Rectal smooth muscle tissue (tissue), 1 donor: Measurements from ENCODE around the gene TGFBRAP1.
"Not testable (repeated sequence)": the region's sequence is repeated elsewhere in the genome, so short reads cannot be mapped to it uniquely, and the experiment has no call there.

Experiments used
- H3K27ac ChIP-seq: one replicate; pipeline ENCODE4 v1.7.0; 2013; ENCODE audit warnings: low read depth, low read length, inconsistent platforms
- H3K27me3 ChIP-seq: one replicate; pipeline ENCODE4 v1.7.0; 2013; ENCODE audit warnings: low read length; ENCODE audit not compliant: control insufficient read depth, insufficient read depth
- H3K36me3 ChIP-seq: one replicate; pipeline ENCODE4 v1.7.0; 2013; ENCODE audit warnings: low read length; ENCODE audit not compliant: control insufficient read depth, insufficient read depth
- H3K4me1 ChIP-seq: one replicate; pipeline ENCODE4 v1.7.0; 2013; ENCODE audit warnings: low read length; ENCODE audit not compliant: control insufficient read depth, insufficient read depth
- H3K4me3 ChIP-seq: one replicate; pipeline ENCODE4 v1.7.0; 2013; ENCODE audit warnings: low read length
- H3K9ac ChIP-seq: one replicate; pipeline ENCODE4 v1.7.0; 2013; ENCODE audit warnings: low read length

TGFBRAP1 gene

DNA sequence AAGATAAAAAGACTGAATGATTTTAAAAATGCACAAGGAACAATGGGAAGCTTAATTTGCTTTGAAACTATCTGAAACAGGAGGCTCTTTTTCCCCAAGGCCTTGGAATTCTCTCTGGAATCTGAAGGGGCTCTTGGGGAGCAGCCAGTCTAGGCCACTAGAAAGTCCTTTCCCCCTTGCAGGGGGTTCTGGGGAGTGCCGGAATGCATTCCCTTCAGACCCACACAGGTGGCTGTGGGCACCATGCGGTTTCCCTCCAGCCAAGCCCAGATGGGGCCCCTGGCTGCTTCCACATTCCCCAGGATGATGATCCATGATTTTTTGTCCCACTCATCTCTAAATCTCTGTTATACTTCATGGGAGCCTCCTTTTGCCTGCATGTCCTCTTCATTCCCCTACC is 77.3 kb downstream of the TGFBRAP1 start:
- no peaks in the 10 kb centered on the region for H3K36me3 ChIP-seq
- no peaks in the 10 kb centered on the region for H3K4me1 ChIP-seq
- no peak overlapping the region for H3K9ac ChIP-seq
- H3K4me3 ChIP-seq: no peak overlapping the region
- no peak overlapping the region for H3K27ac ChIP-seq
- H3K27me3 ChIP-seq: no peaks in the 10 kb centered on the region

DNA sequence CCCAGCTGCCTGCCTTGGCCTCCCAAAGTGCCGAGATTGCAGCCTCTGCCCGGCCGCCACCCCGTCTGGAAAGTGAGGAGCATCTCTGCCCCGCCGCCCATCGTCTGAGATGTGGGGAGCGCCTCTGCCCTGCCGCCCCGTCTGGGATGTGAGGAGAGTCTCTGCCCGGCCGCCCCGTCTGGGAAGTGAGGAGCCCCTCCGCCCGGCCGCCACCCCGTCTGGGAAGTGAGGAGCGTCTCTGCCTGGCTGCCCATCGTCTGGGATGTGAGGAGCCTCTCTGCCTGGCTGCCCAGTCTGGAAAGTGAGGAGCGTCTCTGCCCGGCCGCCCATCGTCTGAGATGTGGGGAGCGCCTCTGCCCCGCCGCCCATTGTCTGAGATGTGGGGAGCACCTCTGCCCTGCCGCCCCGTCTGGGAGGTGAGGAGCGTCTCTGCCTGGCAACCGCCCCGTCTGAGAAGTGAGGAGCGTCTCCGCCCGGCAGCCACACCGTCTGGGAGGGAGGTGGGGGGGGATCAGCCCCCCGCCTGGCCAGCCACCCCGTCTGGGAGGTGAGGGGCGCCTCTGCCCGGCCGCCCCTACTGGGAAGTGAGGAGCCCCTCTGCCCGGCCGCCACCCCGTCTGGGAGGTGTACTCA is 78.4 kb downstream of the TGFBRAP1 start:
- H3K4me1 ChIP-seq, H3K27me3 ChIP-seq: not testable (repeated sequence)

DNA sequence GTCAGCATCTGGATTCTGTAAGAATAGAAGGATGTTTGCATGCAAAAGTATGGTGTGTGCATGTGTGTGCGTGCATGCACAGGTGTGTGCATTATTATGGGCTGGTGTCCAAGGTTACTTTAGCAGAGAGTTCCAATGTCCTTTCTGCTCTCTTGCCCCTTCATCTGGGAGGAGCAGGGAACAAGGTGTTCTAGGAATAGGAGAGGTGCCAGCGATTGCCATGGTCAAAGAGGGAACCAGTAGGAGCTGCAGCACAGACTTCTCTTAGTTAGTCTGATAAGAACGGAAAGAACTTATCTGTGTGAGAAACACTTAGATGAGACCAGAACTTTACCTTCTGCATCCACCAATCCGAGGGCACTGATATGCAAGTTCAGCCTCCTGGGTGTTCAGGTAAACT is 79.6 kb downstream of the TGFBRAP1 start:
- no peak overlapping the region for H3K9ac ChIP-seq
- no peaks in the 10 kb centered on the region for H3K27me3 ChIP-seq
- H3K4me1 ChIP-seq: no peaks in the 10 kb centered on the region
- no peak overlapping the region for H3K27ac ChIP-seq
- H3K4me3 ChIP-seq: no peak overlapping the region
- H3K36me3 ChIP-seq: no peaks in the 10 kb centered on the region

More for the DNA sequence above, 78.4 kb downstream of the TGFBRAP1 start:
- H3K9ac ChIP-seq, H3K27ac ChIP-seq, H3K36me3 ChIP-seq, H3K4me3 ChIP-seq: not testable (repeated sequence)

- H3K27me3 ChIP-seq: no peaks in the 10 kb centered on the region
- H3K4me3 ChIP-seq: no peak overlapping the region
- no peaks in the 10 kb centered on the region for H3K4me1 ChIP-seq
- no peak overlapping the region for H3K27ac ChIP-seq
- no peaks in the 10 kb centered on the region for H3K36me3 ChIP-seq
- no peak overlapping the region for H3K9ac ChIP-seq
Observed at GRCh38 chr2:105249181-105249580, 80.4 kb downstream of the TGFBRAP1 start.

DNA sequence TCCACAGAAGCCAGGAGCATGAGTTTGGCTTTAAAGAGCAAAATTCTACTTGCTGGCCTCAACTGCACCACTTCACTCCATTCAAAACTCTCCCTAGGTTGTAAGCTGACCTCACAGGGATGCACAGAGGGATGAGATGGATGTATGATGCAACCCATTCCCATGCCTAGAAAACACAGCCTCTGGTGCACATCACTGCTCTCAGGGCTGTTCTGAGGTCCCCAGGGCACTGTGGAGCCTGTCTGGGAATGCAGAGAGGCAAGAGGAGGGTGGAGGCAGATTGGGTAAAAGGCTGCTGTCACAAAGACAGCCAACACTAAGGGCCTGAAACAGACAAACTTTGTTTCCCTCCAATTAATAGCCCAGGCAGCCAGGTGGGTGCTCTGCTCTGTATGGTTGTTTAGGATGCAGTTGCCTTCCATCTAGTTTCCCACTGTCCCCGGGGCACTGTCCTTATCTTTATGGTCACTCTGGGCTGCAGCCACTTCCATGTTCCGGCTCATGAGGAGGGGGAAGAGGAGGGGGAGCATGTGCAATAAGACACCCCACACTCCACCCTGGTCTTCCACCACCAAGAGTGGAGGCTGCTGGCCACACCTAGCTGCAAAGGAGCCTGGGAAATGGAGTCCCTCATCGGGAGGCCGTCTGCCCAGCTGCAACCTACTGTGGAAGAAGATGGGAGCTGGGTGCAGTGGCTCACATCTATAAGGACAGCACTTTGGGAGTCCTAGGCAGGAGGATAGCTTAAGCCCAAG is 81.0 kb downstream of the TGFBRAP1 start:
- no peak overlapping the region for H3K27ac ChIP-seq

DNA sequence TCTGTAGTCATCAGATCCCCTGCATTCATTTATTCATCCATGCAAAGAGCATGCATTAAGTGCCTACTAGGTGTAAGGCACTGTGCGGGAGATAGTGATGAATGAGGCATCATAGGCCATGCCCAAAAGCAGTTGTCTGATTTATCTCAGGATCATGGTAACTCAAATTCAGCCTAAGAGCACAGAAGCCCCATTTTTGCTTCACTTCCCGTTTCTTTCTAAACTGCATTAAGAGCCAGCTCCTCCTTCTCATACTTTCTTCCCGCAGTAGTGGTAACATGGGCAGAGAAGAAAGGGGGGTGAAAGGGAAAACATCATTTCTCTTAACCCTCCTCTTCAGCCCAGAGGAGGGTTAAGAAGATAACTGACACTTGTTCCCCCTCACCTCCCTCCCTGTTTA is 85.1 kb downstream of the TGFBRAP1 start:
- H3K36me3 ChIP-seq: no peaks in the 10 kb centered on the region
- H3K27me3 ChIP-seq: no peaks in the 10 kb centered on the region
- H3K4me1 ChIP-seq: no peaks in the 10 kb centered on the region
- H3K4me3 ChIP-seq: no peak overlapping the region
- no peak overlapping the region for H3K9ac ChIP-seq
- H3K27ac ChIP-seq: no peak overlapping the region

More for the DNA sequence above, 81.0 kb downstream of the TGFBRAP1 start:
- Histone ChIP-seq H3K4me1 (no peaks in the 10 kb centered on the region), H3K4me3 (no peak overlapping the region), H3K9ac (no peak overlapping the region), H3K36me3 (no peaks in the 10 kb centered on the region), H3K27me3 (no peaks in the 10 kb centered on the region)

DNA sequence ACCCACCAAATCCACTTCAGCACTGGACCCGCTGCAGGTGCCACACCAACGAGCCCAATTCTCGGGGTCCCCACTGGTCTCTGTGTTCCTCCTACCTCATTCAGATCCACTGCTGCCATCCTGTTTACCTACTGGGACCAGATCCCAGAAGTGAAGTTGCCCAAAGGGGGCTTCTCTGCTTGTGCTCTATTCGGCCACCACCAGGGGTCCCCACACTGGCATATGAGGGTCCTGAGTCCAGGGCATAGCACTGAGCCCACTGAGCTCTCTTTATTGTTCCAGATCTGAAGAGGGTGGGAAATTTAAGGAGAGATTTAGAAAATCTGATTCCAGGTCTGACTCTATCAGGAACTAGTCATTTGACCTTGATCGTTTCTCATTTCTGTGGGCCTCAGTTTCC is 85.6 kb downstream of the TGFBRAP1 start:
- Histone ChIP-seq H3K36me3 (no peaks in the 10 kb centered on the region), H3K4me1 (no peaks in the 10 kb centered on the region), H3K9ac (no peak overlapping the region), H3K27me3 (no peaks in the 10 kb centered on the region), H3K4me3 (no peak overlapping the region), H3K27ac (no peak overlapping the region)

DNA sequence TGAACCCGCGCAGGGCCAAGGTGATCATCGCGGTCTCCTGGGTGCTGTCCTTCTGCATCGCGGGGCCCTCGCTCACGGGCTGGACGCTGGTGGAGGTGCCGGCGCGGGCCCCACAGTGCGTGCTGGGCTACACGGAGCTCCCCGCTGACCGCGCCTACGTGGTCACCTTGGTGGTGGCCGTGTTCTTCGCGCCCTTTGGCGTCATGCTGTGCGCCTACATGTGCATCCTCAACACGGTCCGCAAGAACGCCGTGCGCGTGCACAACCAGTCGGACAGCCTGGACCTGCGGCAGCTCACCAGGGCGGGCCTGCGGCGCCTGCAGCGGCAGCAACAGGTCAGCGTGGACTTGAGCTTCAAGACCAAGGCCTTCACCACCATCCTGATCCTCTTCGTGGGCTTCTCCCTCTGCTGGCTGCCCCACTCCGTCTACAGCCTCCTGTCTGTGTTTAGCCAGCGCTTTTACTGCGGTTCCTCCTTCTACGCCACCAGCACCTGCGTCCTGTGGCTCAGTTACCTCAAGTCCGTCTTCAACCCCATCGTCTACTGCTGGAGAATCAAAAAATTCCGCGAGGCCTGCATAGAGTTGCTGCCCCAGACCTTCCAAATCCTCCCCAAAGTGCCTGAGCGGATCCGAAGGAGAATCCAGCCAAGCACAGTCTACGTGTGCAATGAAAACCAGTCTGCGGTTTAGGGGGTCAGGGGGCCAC is 87.1 kb downstream of the TGFBRAP1 start:
- H3K9ac ChIP-seq: no peak overlapping the region
- H3K36me3 ChIP-seq: no peaks in the 10 kb centered on the region
- H3K4me1 ChIP-seq: no peaks in the 10 kb centered on the region
- no peak overlapping the region for H3K27ac ChIP-seq
- H3K4me3 ChIP-seq: no peak overlapping the region
- H3K27me3 ChIP-seq: no peaks in the 10 kb centered on the region

DNA sequence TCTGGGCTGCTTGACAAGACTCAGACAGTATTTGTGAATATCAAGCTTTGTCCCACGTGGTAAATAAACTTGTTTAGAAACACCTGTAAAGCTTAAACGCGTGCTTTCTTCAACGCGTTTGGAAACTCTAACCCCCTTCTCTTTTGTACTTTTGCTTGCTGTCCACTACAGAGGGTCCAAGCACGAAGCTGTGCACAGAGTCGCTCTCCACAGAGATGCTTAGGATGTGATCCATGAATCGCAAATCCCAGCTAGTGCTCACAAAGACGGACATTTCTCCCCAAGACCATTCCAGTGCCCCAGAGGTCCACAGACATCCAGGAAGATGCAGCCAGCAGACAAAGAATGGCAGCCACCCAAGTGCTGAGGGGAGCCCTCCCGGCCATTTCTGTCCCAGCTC is 88.1 kb downstream of the TGFBRAP1 start, which contains the start of gene GPR45:
Gene GPR45, plus strand, starts transcription at position 301 of the 400 bp plus-strand sequence. CDS start 116 bp downstream, outside the sequence.
- no peaks in the 10 kb centered on the region for H3K27me3 ChIP-seq
- H3K4me1 ChIP-seq: no peaks in the 10 kb centered on the region
- H3K27ac ChIP-seq: no peak within 1 kb of the TSS
- H3K4me3 ChIP-seq: no peak within 1 kb of the TSS
- H3K9ac ChIP-seq: no peak within 1 kb of the TSS
- H3K36me3 ChIP-seq: no peaks in the 10 kb centered on the region

DNA sequence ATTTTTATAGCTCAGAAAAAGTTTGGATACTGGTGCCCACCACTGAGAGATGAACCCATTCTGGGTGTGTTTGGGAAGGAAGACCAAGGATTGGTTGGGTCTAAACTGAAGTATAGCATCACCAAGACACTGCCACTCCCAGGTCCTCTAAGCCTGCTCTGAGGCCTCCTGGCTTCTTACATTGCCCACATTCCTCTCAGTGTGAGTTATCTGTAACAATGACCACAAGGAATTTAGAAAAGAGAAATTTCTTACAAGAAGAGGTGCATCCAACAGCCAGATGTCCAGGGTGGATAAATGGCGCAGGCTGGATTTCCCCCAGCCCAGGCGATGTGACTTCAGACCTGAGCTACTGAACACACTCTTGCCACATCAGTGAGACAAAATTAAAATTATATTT is 89.6 kb downstream of the TGFBRAP1 start:
- Histone ChIP-seq H3K4me1 (no peaks in the 10 kb centered on the region), H3K36me3 (no peaks in the 10 kb centered on the region), H3K9ac (no peak overlapping the region), H3K27me3 (no peaks in the 10 kb centered on the region), H3K27ac (no peak overlapping the region), H3K4me3 (no peak overlapping the region)

GRCh38 chr2:105238664-105239240 is 90.8 kb downstream of the TGFBRAP1 start:
- H3K27me3 ChIP-seq: no peaks in the 10 kb centered on the region
- no peaks in the 10 kb centered on the region for H3K36me3 ChIP-seq
- no peak overlapping the region for H3K27ac ChIP-seq
- no peak overlapping the region for H3K9ac ChIP-seq
- H3K4me3 ChIP-seq: no peak overlapping the region
- no peaks in the 10 kb centered on the region for H3K4me1 ChIP-seq

DNA sequence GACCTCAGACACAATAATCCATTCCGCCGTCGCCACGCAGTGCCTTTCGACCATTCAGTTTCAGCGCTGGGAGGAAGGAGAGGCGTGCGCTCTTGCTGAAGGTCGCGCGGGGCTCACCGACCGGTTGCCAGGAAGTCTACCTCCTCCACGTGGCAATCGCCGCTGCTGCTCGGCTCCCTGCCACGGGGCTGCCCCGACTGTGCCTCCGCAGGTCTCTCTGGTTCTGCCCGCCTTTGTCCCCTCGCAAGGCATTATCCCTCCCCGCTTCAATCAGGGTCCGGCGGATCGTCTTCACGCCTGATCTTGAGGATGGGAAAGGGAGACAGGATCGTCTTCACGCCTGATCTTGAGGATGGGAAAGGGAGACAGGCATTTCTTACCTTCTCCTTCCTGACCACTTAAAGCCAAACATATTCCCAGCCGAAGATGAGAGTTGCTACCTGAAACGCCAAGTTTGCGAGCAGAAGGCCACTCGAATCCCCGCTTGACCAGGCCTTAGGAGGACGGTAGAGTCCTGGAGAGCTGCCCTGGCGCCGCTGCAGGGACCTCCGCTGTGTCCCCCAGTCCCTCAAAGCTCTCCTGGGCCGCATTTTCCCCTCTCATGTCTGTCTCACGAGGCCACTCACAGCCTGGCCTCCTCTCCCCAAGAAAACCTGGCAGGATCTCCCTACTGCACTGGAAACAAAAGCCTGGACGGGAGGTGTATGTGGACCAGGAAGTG is 92.3 kb downstream of the TGFBRAP1 start:
- Histone ChIP-seq H3K4me3 (no peak overlapping the region), H3K4me1 (no peaks in the 10 kb centered on the region), H3K27me3 (no peaks in the 10 kb centered on the region), H3K9ac (no peak overlapping the region), H3K27ac (no peak overlapping the region), H3K36me3 (no peaks in the 10 kb centered on the region)
